Sigmoid colon (tissue), 4 donors: Measurements from ENCODE around the gene FMNL2.

ENCODE experiments used
- POLR2A ChIP-seq, 2 donors: fragments of 450-650 bp; IDR thresholded peaks; one replicate each; pipeline ENCODE4 v1.6.1; 2016; ENCODE audit warnings: antibody characterized with exemption in 2 of 2, mild to moderate bottlenecking in 2 of 2, moderate library complexity in 2 of 2
- POLR2AphosphoS5 ChIP-seq, 4 donors: sonication (generic); formaldehyde crosslinking; IDR thresholded peaks; one replicate each; pipeline ENCODE4 v1.6.1; 2017; ENCODE audit warnings: antibody characterized with exemption in 4 of 4

- no peak for TF ChIP-seq POLR2A (IDR thresholded peaks at IDR 0.05)
- no peak for TF ChIP-seq POLR2AphosphoS5 (IDR thresholded peaks at IDR 0.05)
Observed at GRCh38 chr2:152434395-152435182, 99.6 kb downstream of the FMNL2 start.
